ENCODE data around the gene PNMA5.

GRCh38 chrX:152989292-152989658 lies 4.6 kb downstream of the PNMA5 start:
- TF ChIP-seq CTCF (IDR thresholded peaks at IDR 0.05; ENCODE audit: insufficient read depth, low read length) (no peak), POLR2AphosphoS5 (IDR thresholded peaks at IDR 0.05; ENCODE audit: low read depth) (no peak)

Measured in HL-60 (cell line).